ENCODE results near the gene PDZD4.

GRCh38 chrX:153861733-153862310 lies 31.5 kb upstream of the PDZD4 start:
- no peak for TF ChIP-seq EZH2 (IDR thresholded peaks at IDR 0.05; ENCODE audit: low read depth, unreplicated experiment)
- TF ChIP-seq, protein P1, sequence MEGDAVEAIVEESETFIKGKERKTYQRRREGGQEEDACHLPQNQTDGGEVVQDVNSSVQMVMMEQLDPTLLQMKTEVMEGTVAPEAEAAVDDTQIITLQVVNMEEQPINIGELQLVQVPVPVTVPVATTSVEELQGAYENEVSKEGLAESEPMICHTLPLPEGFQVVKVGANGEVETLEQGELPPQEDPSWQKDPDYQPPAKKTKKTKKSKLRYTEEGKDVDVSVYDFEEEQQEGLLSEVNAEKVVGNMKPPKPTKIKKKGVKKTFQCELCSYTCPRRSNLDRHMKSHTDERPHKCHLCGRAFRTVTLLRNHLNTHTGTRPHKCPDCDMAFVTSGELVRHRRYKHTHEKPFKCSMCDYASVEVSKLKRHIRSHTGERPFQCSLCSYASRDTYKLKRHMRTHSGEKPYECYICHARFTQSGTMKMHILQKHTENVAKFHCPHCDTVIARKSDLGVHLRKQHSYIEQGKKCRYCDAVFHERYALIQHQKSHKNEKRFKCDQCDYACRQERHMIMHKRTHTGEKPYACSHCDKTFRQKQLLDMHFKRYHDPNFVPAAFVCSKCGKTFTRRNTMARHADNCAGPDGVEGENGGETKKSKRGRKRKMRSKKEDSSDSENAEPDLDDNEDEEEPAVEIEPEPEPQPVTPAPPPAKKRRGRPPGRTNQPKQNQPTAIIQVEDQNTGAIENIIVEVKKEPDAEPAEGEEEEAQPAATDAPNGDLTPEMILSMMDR (conservative IDR thresholded peaks at IDR 0.05; ENCODE audit: low read depth in 2 of 2) = no peak
- TF ChIP-seq, protein P2, sequence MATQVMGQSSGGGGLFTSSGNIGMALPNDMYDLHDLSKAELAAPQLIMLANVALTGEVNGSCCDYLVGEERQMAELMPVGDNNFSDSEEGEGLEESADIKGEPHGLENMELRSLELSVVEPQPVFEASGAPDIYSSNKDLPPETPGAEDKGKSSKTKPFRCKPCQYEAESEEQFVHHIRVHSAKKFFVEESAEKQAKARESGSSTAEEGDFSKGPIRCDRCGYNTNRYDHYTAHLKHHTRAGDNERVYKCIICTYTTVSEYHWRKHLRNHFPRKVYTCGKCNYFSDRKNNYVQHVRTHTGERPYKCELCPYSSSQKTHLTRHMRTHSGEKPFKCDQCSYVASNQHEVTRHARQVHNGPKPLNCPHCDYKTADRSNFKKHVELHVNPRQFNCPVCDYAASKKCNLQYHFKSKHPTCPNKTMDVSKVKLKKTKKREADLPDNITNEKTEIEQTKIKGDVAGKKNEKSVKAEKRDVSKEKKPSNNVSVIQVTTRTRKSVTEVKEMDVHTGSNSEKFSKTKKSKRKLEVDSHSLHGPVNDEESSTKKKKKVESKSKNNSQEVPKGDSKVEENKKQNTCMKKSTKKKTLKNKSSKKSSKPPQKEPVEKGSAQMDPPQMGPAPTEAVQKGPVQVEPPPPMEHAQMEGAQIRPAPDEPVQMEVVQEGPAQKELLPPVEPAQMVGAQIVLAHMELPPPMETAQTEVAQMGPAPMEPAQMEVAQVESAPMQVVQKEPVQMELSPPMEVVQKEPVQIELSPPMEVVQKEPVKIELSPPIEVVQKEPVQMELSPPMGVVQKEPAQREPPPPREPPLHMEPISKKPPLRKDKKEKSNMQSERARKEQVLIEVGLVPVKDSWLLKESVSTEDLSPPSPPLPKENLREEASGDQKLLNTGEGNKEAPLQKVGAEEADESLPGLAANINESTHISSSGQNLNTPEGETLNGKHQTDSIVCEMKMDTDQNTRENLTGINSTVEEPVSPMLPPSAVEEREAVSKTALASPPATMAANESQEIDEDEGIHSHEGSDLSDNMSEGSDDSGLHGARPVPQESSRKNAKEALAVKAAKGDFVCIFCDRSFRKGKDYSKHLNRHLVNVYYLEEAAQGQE (IDR thresholded peaks at IDR 0.05; ENCODE audit: unreplicated experiment) = no peak
- TF ChIP-seq NANOG (IDR thresholded peaks at IDR 0.05; ENCODE audit: borderline replicate concordance) = no peak
- no peak for TF ChIP-seq POLR2AphosphoS5 (IDR thresholded peaks at IDR 0.05; ENCODE audit: low read depth)
- TF ChIP-seq CREB1 (CRISPR knock-in tag; IDR thresholded peaks at IDR 0.05; ENCODE audit: low read depth) = no peak
- TF ChIP-seq EZH2phosphoT487 (IDR thresholded peaks at IDR 0.05; ENCODE audit: unreplicated experiment) = no peak
- no peak for TF ChIP-seq STAT1 (IDR thresholded peaks at IDR 0.05; ENCODE audit: unreplicated experiment)
- no peak for TF ChIP-seq JUNB (IDR thresholded peaks at IDR 0.05; ENCODE audit: unreplicated experiment)
- TF ChIP-seq ZNF114 (CRISPR knock-in tag; IDR thresholded peaks at IDR 0.05) = no peak
- TF ChIP-seq ZNF331 (CRISPR knock-in tag; IDR thresholded peaks at IDR 0.05; ENCODE audit: low read depth) = no peak
- TF ChIP-seq, protein P3, sequence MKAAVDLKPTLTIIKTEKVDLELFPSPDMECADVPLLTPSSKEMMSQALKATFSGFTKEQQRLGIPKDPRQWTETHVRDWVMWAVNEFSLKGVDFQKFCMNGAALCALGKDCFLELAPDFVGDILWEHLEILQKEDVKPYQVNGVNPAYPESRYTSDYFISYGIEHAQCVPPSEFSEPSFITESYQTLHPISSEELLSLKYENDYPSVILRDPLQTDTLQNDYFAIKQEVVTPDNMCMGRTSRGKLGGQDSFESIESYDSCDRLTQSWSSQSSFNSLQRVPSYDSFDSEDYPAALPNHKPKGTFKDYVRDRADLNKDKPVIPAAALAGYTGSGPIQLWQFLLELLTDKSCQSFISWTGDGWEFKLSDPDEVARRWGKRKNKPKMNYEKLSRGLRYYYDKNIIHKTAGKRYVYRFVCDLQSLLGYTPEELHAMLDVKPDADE (IDR thresholded peaks at IDR 0.05) = no peak

All from GM23338 (cell line).